ENCODE data around the gene ATP5PO. TPM values are rescaled to one million over a fixed set of nuclear protein-coding genes. Genes with fewer than 3 reads are reported as not detected.

ATP5PO gene
- total RNA-seq, 1 experiment from 2014 or later: 190 TPM

GRCh38 chr21:33897739-33898138, 17.9 kb downstream of the ATP5PO start:
- TF ChIP-seq CTCF (IDR thresholded peaks at IDR 0.05) (no peak), TCF7L2 (IDR thresholded peaks at IDR 0.05; ENCODE audit: low read depth, low read length) (no peak), POLR2AphosphoS5 (IDR thresholded peaks at IDR 0.05; ENCODE audit: low read depth, low read length) (no peak), SIN3A (IDR thresholded peaks at IDR 0.05; ENCODE audit: borderline replicate concordance, insufficient read depth, low read depth, low read length) (no peak), REST (IDR thresholded peaks at IDR 0.05; ENCODE audit: insufficient read depth in 1 of 2, low read depth in 2 of 2, low read length in 1 of 2) (no peak)
- H3K4me1 ChIP-seq (ENCODE audit: control insufficient read depth, insufficient read depth, low read length): no peaks in the 10 kb centered on the region; the same call in 1 of the 2 replicates
- in situ Hi-C loops (cut with HindIII; ENCODE audit: low pct_unique_long_range_greater_than_20kb, low sequenced_read_pairs) (no loop called here), intact Hi-C loops (cut with micrococcal nuclease; ENCODE audit: unreplicated experiment) (no loop called here)
- DNase-seq (ENCODE audit: low read depth, low spot score) (no peak), ATAC-seq (no peak)
- no peaks in the 10 kb centered on the region for H3K36me3 ChIP-seq (ENCODE audit: control insufficient read depth, insufficient read depth, low read length)
- H3K27ac ChIP-seq (ENCODE audit: low read length): no peak overlapping the region
- H3K27me3 ChIP-seq (ENCODE audit: control insufficient read depth, insufficient read depth, low read length): no peaks in the 10 kb centered on the region
- ChIA-PET CTCF (no interaction called here), POLR2A (no interaction called here)
- no peak overlapping the region for H3K4me3 ChIP-seq (ENCODE audit: low read depth in 2 of 2, low read length in 2 of 2)
- no peaks in the 10 kb centered on the region for H3K9me3 ChIP-seq (ENCODE audit: control insufficient read depth, insufficient read depth, low read depth, low read length)
- no TSS peak for BruUV-seq (replicated peaks)

- intact Hi-C loops (cut with micrococcal nuclease; ENCODE audit: unreplicated experiment) (no loop called here), in situ Hi-C loops (cut with HindIII; ENCODE audit: low pct_unique_long_range_greater_than_20kb, low sequenced_read_pairs) (no loop called here)
- H3K4me3 ChIP-seq (ENCODE audit: low read depth in 2 of 2, low read length in 2 of 2): no peak overlapping the region
- H3K27me3 ChIP-seq (ENCODE audit: control insufficient read depth, insufficient read depth, low read length): no peaks in the 10 kb centered on the region
- ATAC-seq: no peak
- TF ChIP-seq POLR2AphosphoS5 (IDR thresholded peaks at IDR 0.05; ENCODE audit: low read depth, low read length): no peak
- TF ChIP-seq CTCF (IDR thresholded peaks at IDR 0.05): no peak
- no peak for TF ChIP-seq REST (IDR thresholded peaks at IDR 0.05; ENCODE audit: insufficient read depth in 1 of 2, low read depth in 2 of 2, low read length in 1 of 2)
- TF ChIP-seq TCF7L2 (IDR thresholded peaks at IDR 0.05; ENCODE audit: low read depth, low read length): no peak
- no peak for TF ChIP-seq SIN3A (IDR thresholded peaks at IDR 0.05; ENCODE audit: borderline replicate concordance, insufficient read depth, low read depth, low read length)
- no peaks in the 10 kb centered on the region for H3K9me3 ChIP-seq (ENCODE audit: control insufficient read depth, insufficient read depth, low read depth, low read length)
- BruUV-seq (replicated peaks): no TSS peak
- POLR2A ChIA-PET: no interaction called here
- H3K4me1 ChIP-seq (ENCODE audit: control insufficient read depth, insufficient read depth, low read length): no peaks in the 10 kb centered on the region; the same call in 1 of the 2 replicates
- DNase-seq (ENCODE audit: low read depth, low spot score): no peak
- CTCF ChIA-PET: no interaction called here
- no peak overlapping the region for H3K27ac ChIP-seq (ENCODE audit: low read length)
- no peaks in the 10 kb centered on the region for H3K36me3 ChIP-seq (ENCODE audit: control insufficient read depth, insufficient read depth, low read length)
Observed at GRCh38 chr21:33897098-33897497, 18.5 kb downstream of the ATP5PO start.
